Measurements from ENCODE around the gene CCDC24. TPM values are rescaled to one million over a fixed set of nuclear protein-coding genes. Genes with fewer than 3 reads are reported as not detected.

The CCDC24 gene
- total RNA-seq, 1 donor from 2014 or later, result 14.9 TPM

DNA sequence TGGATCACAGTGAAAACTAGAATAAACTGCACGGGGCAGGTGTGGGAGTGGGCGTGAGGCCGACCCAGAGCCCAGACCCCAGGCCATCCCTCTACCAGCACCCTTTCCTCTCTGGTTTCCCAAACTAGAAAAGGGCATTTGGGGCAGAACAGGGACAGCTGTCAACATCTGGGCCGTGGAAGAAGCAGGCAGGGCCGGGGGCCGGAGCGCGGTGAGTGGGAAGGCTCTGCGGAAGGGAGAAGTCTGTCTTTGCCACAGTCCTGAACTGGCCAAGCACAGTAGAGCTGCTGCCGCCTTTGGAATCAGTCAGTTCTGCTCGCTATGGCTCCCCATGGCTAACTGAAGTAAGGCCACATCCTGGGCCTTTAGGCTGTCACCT, 6.6 kb downstream of the CCDC24 start:
- Mint-ChIP-seq H3K36me3 (no peaks in the 10 kb centered on the region), H3K9me3 (no peaks in the 10 kb centered on the region), H3K4me3 (no peak overlapping the region), H3K27ac (no peak overlapping the region), H3K27me3 (no peaks in the 10 kb centered on the region), H3K4me1 (ENCODE audit: unreplicated experiment) (peaks cover 5% of the 10 kb centered on the region)
- no peak for DNase-seq (ENCODE audit: extremely low spot score, unreplicated experiment)
- no peak for TF ChIP-seq CTCF (conservative IDR thresholded peaks at IDR 0.05)

GRCh38 chr1:43999455-43999854, 8.1 kb downstream of the CCDC24 start:
- Mint-ChIP-seq H3K4me3 (no peak overlapping the region), H3K36me3 (no peaks in the 10 kb centered on the region), H3K4me1 (ENCODE audit: unreplicated experiment) (peaks cover 5% of the 10 kb centered on the region), H3K9me3 (no peaks in the 10 kb centered on the region), H3K27ac (peak overlapping the region; percentile 41), H3K27me3 (no peaks in the 10 kb centered on the region)
- TF ChIP-seq CTCF (conservative IDR thresholded peaks at IDR 0.05), result no peak
- no peak for DNase-seq (ENCODE audit: extremely low spot score, unreplicated experiment)

DNA sequence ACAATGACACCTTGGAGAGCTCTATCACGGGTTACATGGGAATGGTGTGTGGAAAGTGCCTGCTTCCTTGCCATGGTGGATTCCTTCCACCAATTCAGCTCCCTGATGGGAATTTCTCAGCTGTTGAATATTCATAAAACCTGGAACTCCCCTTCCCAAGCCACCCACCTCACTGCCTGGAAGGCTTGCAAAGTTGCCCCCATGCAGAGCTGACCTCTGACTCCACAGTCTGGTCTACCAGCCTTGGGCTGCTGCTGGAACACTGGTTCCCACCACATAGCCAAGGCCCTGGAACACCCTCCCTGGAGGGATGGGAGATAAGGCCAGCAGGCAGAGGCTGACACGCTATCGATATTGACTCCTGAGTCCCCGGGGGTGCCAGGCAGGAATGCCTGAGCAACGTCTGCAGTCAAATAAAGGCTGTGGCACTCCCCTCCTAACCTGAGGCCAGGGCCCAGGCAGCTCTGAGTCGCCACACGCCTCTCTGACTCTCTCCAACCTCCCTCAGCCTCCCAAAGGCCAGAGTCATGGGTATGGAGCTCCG, 8.8 kb downstream of the CCDC24 start:
- H3K36me3 Mint-ChIP-seq, result no peaks in the 10 kb centered on the region
- no peak overlapping the region for H3K4me3 Mint-ChIP-seq
- peaks cover 5% of the 10 kb centered on the region for H3K4me1 Mint-ChIP-seq (ENCODE audit: unreplicated experiment)
- H3K27ac Mint-ChIP-seq, result no peak overlapping the region
- no peak for DNase-seq (ENCODE audit: extremely low spot score, unreplicated experiment)
- no peak for TF ChIP-seq CTCF (conservative IDR thresholded peaks at IDR 0.05)
- H3K27me3 Mint-ChIP-seq, result no peaks in the 10 kb centered on the region
- no peaks in the 10 kb centered on the region for H3K9me3 Mint-ChIP-seq

DNA sequence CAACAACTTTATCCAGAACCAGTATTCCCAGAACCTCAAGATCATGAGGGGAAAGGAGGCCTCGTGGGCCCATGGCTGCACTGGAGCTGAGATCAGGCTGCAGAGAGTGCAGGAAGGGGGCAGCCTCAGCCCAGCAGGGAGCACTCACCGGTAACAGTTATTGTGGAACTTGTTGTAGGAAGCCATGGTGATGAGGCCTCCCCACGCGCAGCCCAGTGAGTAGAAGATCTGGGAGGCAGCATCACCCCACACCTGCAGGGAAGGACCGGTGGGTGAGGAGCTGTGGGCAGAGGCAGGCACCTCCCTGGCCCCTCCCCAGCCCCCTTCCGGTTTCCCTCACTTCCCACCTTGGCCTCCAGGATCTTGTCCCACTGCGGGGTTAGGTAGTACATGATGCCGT, 10.8 kb downstream of the CCDC24 start:
- Mint-ChIP-seq H3K36me3 (peaks cover 6% of the 10 kb centered on the region), H3K4me1 (ENCODE audit: unreplicated experiment) (no peaks in the 10 kb centered on the region), H3K4me3 (no peak overlapping the region), H3K27ac (no peak overlapping the region), H3K27me3 (no peaks in the 10 kb centered on the region), H3K9me3 (no peaks in the 10 kb centered on the region)
- DNase-seq (ENCODE audit: extremely low spot score, unreplicated experiment), result no peak
- no peak for TF ChIP-seq CTCF (conservative IDR thresholded peaks at IDR 0.05)

DNA sequence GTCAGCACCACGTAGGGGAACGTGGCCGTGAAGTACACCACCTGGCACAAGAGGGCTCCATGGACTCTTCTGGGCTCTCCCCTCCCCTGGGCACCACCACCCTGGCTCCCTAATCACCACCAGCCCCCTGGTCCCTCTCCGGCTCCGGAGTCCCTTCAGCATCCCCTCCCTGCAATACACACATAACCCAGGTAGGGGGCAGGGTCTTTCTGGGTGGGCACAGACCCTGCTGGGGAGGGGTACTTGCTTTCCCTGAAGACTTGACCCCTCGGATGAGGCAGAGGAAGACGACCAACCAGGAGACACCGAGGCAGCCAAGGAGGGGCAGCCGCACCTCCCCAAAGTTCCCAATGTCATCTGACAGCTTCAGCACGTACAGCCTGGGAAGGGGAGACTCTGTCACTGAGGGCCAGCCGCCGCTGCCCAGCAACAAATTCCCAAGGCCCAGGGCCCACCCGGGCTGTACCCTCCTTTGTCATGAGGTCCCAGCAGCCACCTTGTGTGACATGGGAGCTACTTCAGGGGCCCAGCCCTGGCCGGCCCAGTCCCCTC, 11.3 kb downstream of the CCDC24 start:
- Mint-ChIP-seq H3K4me1 (ENCODE audit: unreplicated experiment) (no peaks in the 10 kb centered on the region), H3K4me3 (no peak overlapping the region), H3K27me3 (no peaks in the 10 kb centered on the region), H3K9me3 (no peaks in the 10 kb centered on the region), H3K27ac (no peak overlapping the region), H3K36me3 (peaks cover 6% of the 10 kb centered on the region)
- peak; percentile 61 for TF ChIP-seq CTCF (conservative IDR thresholded peaks at IDR 0.05)
- no peak for DNase-seq (ENCODE audit: extremely low spot score, unreplicated experiment)

DNA sequence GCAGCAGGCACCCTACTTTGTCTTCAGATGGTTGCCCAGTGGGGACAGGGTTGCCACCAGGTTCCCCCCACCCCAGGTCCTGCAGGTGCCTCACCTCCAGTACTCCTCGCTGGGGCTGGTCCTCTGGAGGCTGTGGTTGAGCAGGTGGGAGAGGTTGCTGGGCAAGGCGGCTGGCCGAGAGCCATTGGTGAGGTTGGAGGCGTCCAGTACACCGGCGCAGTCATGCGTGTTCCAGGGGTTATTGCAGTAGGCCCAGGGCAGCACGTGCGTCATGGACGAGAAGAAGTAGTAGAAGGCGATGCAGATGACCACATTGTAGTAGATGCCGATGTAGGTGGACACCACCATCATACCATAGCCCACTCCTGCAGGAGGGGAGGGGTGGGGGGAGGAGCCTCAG, 16.9 kb downstream of the CCDC24 start:
- no peaks in the 10 kb centered on the region for H3K27me3 Mint-ChIP-seq
- no peak for TF ChIP-seq CTCF (conservative IDR thresholded peaks at IDR 0.05)
- peaks cover 5% of the 10 kb centered on the region for H3K4me1 Mint-ChIP-seq (ENCODE audit: unreplicated experiment)
- H3K36me3 Mint-ChIP-seq, result peaks cover 6% of the 10 kb centered on the region
- no peak overlapping the region for H3K4me3 Mint-ChIP-seq
- DNase-seq (ENCODE audit: extremely low spot score, unreplicated experiment), result no peak
- H3K27ac Mint-ChIP-seq, result no peak overlapping the region
- H3K9me3 Mint-ChIP-seq, result no peaks in the 10 kb centered on the region
